ENCODE results near the gene NTRK3.

- TF ChIP-seq CTCF (IDR thresholded peaks at IDR 0.05), result no peak
- no peak for TF ChIP-seq POLR2A (IDR thresholded peaks at IDR 0.05)
These were observed 74.9 kb downstream of the NTRK3 start for GRCh38 chr15:88181613-88182012.
